H9 (cell line): Measurements from ENCODE around the gene CHRNA10. TPM values are rescaled to one million over a fixed set of nuclear protein-coding genes. Genes with fewer than 3 reads are reported as not detected.

ENCODE experiments used
- DNase-seq: peaks from one replicate; pipeline ENCODE4 v3.0.0-alpha.2; 2017
- H2AFZ ChIP-seq: one replicate; pipeline ENCODE4 v1.6.1; 2013; ENCODE audit warnings: mild to moderate bottlenecking, low read length, control low read depth, moderate library complexity
- H2AK5ac ChIP-seq: 2 replicates; pipeline ENCODE4 v1.6.1; 2013; ENCODE audit warnings: low read length, control low read depth, mixed read lengths; ENCODE audit not compliant: insufficient read length
- H2BK120ac ChIP-seq: one replicate; pipeline ENCODE4 v1.6.1; 2013; ENCODE audit warnings: low read depth, mild to moderate bottlenecking, low read length, control low read depth, inconsistent platforms; ENCODE audit not compliant: poor library complexity, severe bottlenecking
- H2BK12ac ChIP-seq: 2 replicates; pipeline ENCODE4 v1.6.1; 2013; ENCODE audit warnings: low read length, control low read depth, mixed read lengths, low read depth; ENCODE audit not compliant: insufficient read length
- H2BK15ac ChIP-seq: 2 replicates; pipeline ENCODE4 v1.6.1; 2013; ENCODE audit warnings: low read depth, low read length, control low read depth
- H2BK20ac ChIP-seq: one replicate; pipeline ENCODE4 v1.6.1; 2013; ENCODE audit warnings: low read depth, mild to moderate bottlenecking, low read length, control low read depth, inconsistent platforms; ENCODE audit not compliant: poor library complexity, severe bottlenecking
- H2BK5ac ChIP-seq: 2 replicates; pipeline ENCODE4 v1.6.1; 2013; ENCODE audit warnings: low read length, control low read depth, mixed read lengths; ENCODE audit not compliant: insufficient read length
- H3K14ac ChIP-seq: 2 replicates; pipeline ENCODE4 v1.6.1; 2013; ENCODE audit warnings: low read length, control low read depth; ENCODE audit not compliant: insufficient read depth
- H3K18ac ChIP-seq: 2 replicates; pipeline ENCODE4 v1.6.1; 2013; ENCODE audit warnings: low read depth, mild to moderate bottlenecking, mixed read lengths, low read length, control low read depth; ENCODE audit not compliant: insufficient read length
- H3K23ac ChIP-seq: 2 replicates; pipeline ENCODE4 v1.6.1; 2013; ENCODE audit warnings: low read length, control low read depth, mixed read lengths, low read depth; ENCODE audit not compliant: insufficient read length
- H3K23me2 ChIP-seq: 2 replicates; pipeline ENCODE4 v1.6.1; 2013; ENCODE audit warnings: low read depth, mild to moderate bottlenecking, mixed read lengths, low read length, control low read depth; ENCODE audit not compliant: insufficient read length, poor library complexity, severe bottlenecking
- H3K27ac ChIP-seq: 2 replicates; pipeline ENCODE4 v1.5.1; 2013; ENCODE audit warnings: low read length, control low read depth, mixed read lengths, low read depth; ENCODE audit not compliant: insufficient read length
- H3K27me3 ChIP-seq: 2 replicates; pipeline ENCODE4 v1.6.1; 2013; ENCODE audit warnings: low read length, control low read depth, inconsistent platforms; ENCODE audit not compliant: insufficient read depth
- H3K4ac ChIP-seq: 2 replicates; pipeline ENCODE4 v1.6.1; 2013; ENCODE audit warnings: low read depth, mild to moderate bottlenecking, control low read depth, inconsistent platforms, low read length, moderate library complexity
- H3K4me1 ChIP-seq: 2 replicates; pipeline ENCODE4 v1.6.1; 2013; ENCODE audit warnings: low read length, control low read depth, inconsistent platforms; ENCODE audit not compliant: insufficient read depth
- H3K4me2 ChIP-seq: 2 replicates; pipeline ENCODE4 v1.6.1; 2013; ENCODE audit warnings: low read length, control low read depth, mixed read lengths; ENCODE audit not compliant: insufficient read length, insufficient read depth
- H3K56ac ChIP-seq: 2 replicates; pipeline ENCODE4 v1.6.1; 2013; ENCODE audit warnings: low read depth, mild to moderate bottlenecking, mixed read lengths, low read length, control low read depth; ENCODE audit not compliant: insufficient read length
- H3K79me1 ChIP-seq: 2 replicates; pipeline ENCODE4 v1.6.1; 2013; ENCODE audit warnings: low read depth, mild to moderate bottlenecking, moderate library complexity, low read length, control low read depth, inconsistent platforms; ENCODE audit not compliant: insufficient read depth, poor library complexity, severe bottlenecking
- H3K79me2 ChIP-seq: 2 replicates; pipeline ENCODE4 v1.6.1; 2013; ENCODE audit warnings: low read length, control low read depth, inconsistent platforms; ENCODE audit not compliant: insufficient read depth
- H3K9ac ChIP-seq: 2 replicates; pipeline ENCODE4 v1.6.1; 2013; ENCODE audit warnings: low read length, control low read depth, mixed read lengths; ENCODE audit not compliant: insufficient read length; ENCODE audit errors: extremely low read depth
- H3K9me3 ChIP-seq: one replicate; pipeline ENCODE4 v1.6.1; 2013; ENCODE audit warnings: low read depth, low read length, inconsistent platforms; ENCODE audit not compliant: control insufficient read depth
- H3T11ph ChIP-seq: one replicate; pipeline ENCODE4 v1.6.1; 2013; ENCODE audit warnings: mild to moderate bottlenecking, low read length, control low read depth, inconsistent platforms
- H4K20me1 ChIP-seq: one replicate; pipeline ENCODE4 v1.6.1; 2013; ENCODE audit not compliant: control insufficient read depth, insufficient read length, insufficient read depth
- H4K5ac ChIP-seq: 2 replicates; pipeline ENCODE4 v1.6.1; 2013; ENCODE audit warnings: low read depth, mild to moderate bottlenecking, mixed read lengths, low read length, control low read depth; ENCODE audit not compliant: insufficient read length
- H4K8ac ChIP-seq: replicated peaks from 2 replicates; pipeline ENCODE4 v1.6.1; 2013; ENCODE audit warnings: low read length, control low read depth, mixed read lengths, low read depth; ENCODE audit not compliant: insufficient read length
- H4K91ac ChIP-seq: 2 replicates; pipeline ENCODE4 v1.6.1; 2013; ENCODE audit warnings: low read depth, mild to moderate bottlenecking, moderate library complexity, mixed read lengths, low read length, control low read depth; ENCODE audit not compliant: insufficient read length
- H3K27ac Mint-ChIP-seq, 3 experiments: 2 replicates in 2 of 3; 3 replicates in 1 of 3; pipeline ENCODE4 v1.8.0; 2020 to 2021; ENCODE audit warnings: mixed read lengths in 3 of 3, mild to moderate bottlenecking in 1 of 3, moderate library complexity in 1 of 3
- H3K27me3 Mint-ChIP-seq: 2 replicates; pipeline ENCODE4 v1.8.0; 2021; ENCODE audit warnings: low read depth, mild to moderate bottlenecking, moderate library complexity, mixed read lengths
- H3K36me3 Mint-ChIP-seq, 3 experiments: 2 replicates in 2 of 3; 3 replicates in 1 of 3; pipeline ENCODE4 v1.8.0; 2020 to 2021; ENCODE audit warnings: low read depth in 3 of 3, mixed read lengths in 3 of 3; ENCODE audit not compliant: insufficient read depth in 1 of 3
- H3K4me1 Mint-ChIP-seq, 2 experiments: 2 replicates each; pipeline ENCODE4 v1.8.0; 2020; ENCODE audit warnings: mixed read lengths in 2 of 2
- H3K4me3 Mint-ChIP-seq, 2 experiments: 2 replicates in 1 of 2; 3 replicates in 1 of 2; pipeline ENCODE4 v1.8.0; 2020 to 2021; ENCODE audit warnings: mild to moderate bottlenecking in 2 of 2, mixed read lengths in 2 of 2, moderate library complexity in 1 of 2
- H3K9me3 Mint-ChIP-seq, 2 experiments: 2 replicates in 1 of 2; 3 replicates in 1 of 2; pipeline ENCODE4 v1.8.0; 2020; ENCODE audit warnings: mild to moderate bottlenecking in 2 of 2, mixed read lengths in 2 of 2, moderate library complexity in 1 of 2
- CTCF ChIP-seq: fragments of 200-600 bp; sonication (generic); conservative IDR thresholded peaks from 3 replicates; pipeline ENCODE4 v1.8.0; 2021; ENCODE audit warnings: antibody characterized with exemption, mild to moderate bottlenecking
- WGBS: extraction: QIAGEN DNeasy Blood & Tissue Kit; methylation state at CpG from one replicate; pipeline ENCODE4 v1.1.7; 2013; ENCODE audit warnings: missing lambda C conversion rate, low lambda C conversion rate, mixed read lengths; ENCODE audit not compliant: insufficient read length; ENCODE audit errors: extremely low coverage; 5-methylcytosine and 5-hydroxymethylcytosine counted together
- total RNA-seq: library from RNA; stranded (reverse); gene quantifications from 2 replicates; pipeline ENCODE4 v1.2.1, GENCODE V29; 2021

CHRNA10 gene
- total RNA-seq, 1 experiment from 2014 or later = 2.4 TPM

- Histone ChIP-seq H3K56ac (no peak overlapping the region), H3K9me3 (no peaks in the 10 kb centered on the region), H2AFZ (no peak overlapping the region), H3K18ac (no peak overlapping the region), H2BK120ac (no peak overlapping the region), H3T11ph (no peak overlapping the region), H2AK5ac (no peak overlapping the region), H3K79me1 (no peaks in the 10 kb centered on the region), H2BK12ac (no peak overlapping the region), H2BK20ac (no peak overlapping the region), H2BK5ac (no peak overlapping the region), H3K23me2 (no peaks in the 10 kb centered on the region), H3K27me3 (no peaks in the 10 kb centered on the region), H3K27ac (no peak overlapping the region), H4K5ac (no peak overlapping the region), H4K8ac (no peak overlapping the region), H3K4me2 (no peak overlapping the region), H3K79me2 (no peaks in the 10 kb centered on the region), H3K14ac (no peak overlapping the region), H4K20me1 (no peaks in the 10 kb centered on the region), H4K91ac (no peak overlapping the region), H3K23ac (no peak overlapping the region), H2BK15ac (no peak overlapping the region), H3K9ac (no peak overlapping the region), H3K4me1 (no peaks in the 10 kb centered on the region), H3K4ac (no peak overlapping the region)
- no CpG with 5 or more reads among the region's 5 CpGs for WGBS
- no peak for DNase-seq
- H3K4me1 Mint-ChIP-seq = peaks cover 0 to 9% of the 10 kb centered on the region in 2 experiments; a peak in 2 of 4 replicates
- H3K4me3 Mint-ChIP-seq = no peak overlapping the region
- H3K27ac Mint-ChIP-seq = 0 out of 7 replicates have a peak overlapping the region, but pooled peaks of 1 of the 3 experiments have one; percentile 16
- H3K36me3 Mint-ChIP-seq = peaks cover 9 to 57% (median 10%) of the 10 kb centered on the region in 3 experiments
- no peak for TF ChIP-seq CTCF
- H3K9me3 Mint-ChIP-seq = no peaks in the 10 kb centered on the region
- no peaks in the 10 kb centered on the region for H3K27me3 Mint-ChIP-seq
Measured at GRCh38 chr11:3669742-3670183, 1.4 kb downstream of the CHRNA10 start.
